Osteoblast (primary cell): ENCODE measurements around the gene INPP4B. TPM values are rescaled to one million over a fixed set of nuclear protein-coding genes. Genes with fewer than 3 reads are reported as not detected.
A peak's percentile ranks its signal among the peaks of the same experiment; 100 is the strongest.

Source experiments
- DNase-seq: peaks from one replicate; pipeline ENCODE4 v3.0.0; 2011; ENCODE audit warnings: low spot score, mixed read lengths; ENCODE audit not compliant: insufficient read length; ENCODE audit errors: missing footprints
- H2AFZ ChIP-seq: 2 replicates; pipeline ENCODE4 v1.6.0; 2011; ENCODE audit warnings: mild to moderate bottlenecking, low read length
- H3K27ac ChIP-seq: 2 replicates; pipeline ENCODE4 v1.5.1; 2011; ENCODE audit warnings: mild to moderate bottlenecking, low read depth, low read length, moderate library complexity
- H3K27me3 ChIP-seq: 2 replicates; pipeline ENCODE4 v1.6.0; 2012; ENCODE audit warnings: mild to moderate bottlenecking, control low read depth, inconsistent platforms, low read length, moderate library complexity; ENCODE audit not compliant: insufficient read depth
- H3K36me3 ChIP-seq: 2 replicates; pipeline ENCODE4 v1.5.1; 2011; ENCODE audit warnings: mild to moderate bottlenecking, low read length, control low read depth, moderate library complexity; ENCODE audit not compliant: insufficient read depth
- H3K4me1 ChIP-seq: 2 replicates; pipeline ENCODE4 v1.5.1; 2011; ENCODE audit warnings: mild to moderate bottlenecking, low read length, control low read depth, moderate library complexity; ENCODE audit not compliant: insufficient read depth
- H3K4me2 ChIP-seq: 2 replicates; pipeline ENCODE4 v1.6.0; 2011; ENCODE audit warnings: mild to moderate bottlenecking, low read length; ENCODE audit not compliant: insufficient read depth
- H3K4me3 ChIP-seq: fragments of 200-600 bp; sonication (generic); 3 replicates; pipeline ENCODE4 v1.5.1; 2012; ENCODE audit warnings: mild to moderate bottlenecking, low read length, inconsistent platforms; ENCODE audit not compliant: insufficient read depth
- H3K79me2 ChIP-seq: 2 replicates; pipeline ENCODE4 v1.6.0; 2012; ENCODE audit warnings: mild to moderate bottlenecking, low read length, control low read depth, inconsistent platforms; ENCODE audit not compliant: insufficient read depth
- H3K9me3 ChIP-seq: 2 replicates; pipeline ENCODE4 v1.5.1; 2011; ENCODE audit warnings: low read depth, low read length, control low read depth
- H4K20me1 ChIP-seq: 2 replicates; pipeline ENCODE4 v1.6.0; 2012; ENCODE audit warnings: mild to moderate bottlenecking, low read length, control low read depth; ENCODE audit not compliant: insufficient read depth
- total RNA-seq: library from RNA; depleted of rRNA; stranded (reverse); fragments of >200 nt; gene quantifications from 2 replicates; pipeline ENCODE4 v1.2.3, GENCODE V29; 2012
- TF ChIP-seq, protein P1 (sequence below): IDR thresholded peaks from 2 replicates; pipeline ENCODE4 v1.5.1; 2011; ENCODE audit warnings: mild to moderate bottlenecking, low read depth, low read length, moderate library complexity; ENCODE audit errors: extremely low read depth

Gene INPP4B
- total RNA-seq, 1 donor, result 11.6 TPM

DNA sequence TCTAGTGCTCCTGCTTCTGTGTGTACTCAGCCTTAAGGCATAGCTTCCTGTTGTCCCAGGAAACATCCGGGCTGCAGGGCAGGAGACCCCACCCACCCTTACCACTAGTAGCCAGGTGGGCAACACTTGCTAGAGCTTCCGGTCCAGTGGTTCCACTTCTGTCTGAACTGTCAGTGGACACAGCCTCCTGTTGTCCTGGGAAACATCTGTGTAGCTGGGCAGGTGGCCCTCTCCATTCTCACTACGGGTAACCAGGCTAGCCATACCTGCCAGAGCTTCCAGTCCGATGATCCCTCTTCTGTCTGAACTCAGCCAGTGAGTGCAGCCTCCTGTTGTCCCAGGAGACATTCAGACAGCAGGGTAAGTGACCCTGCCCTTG lies 372.2 kb downstream of the INPP4B start:
- H3K27ac ChIP-seq, result no peak overlapping the region
- no peak for DNase-seq
- no peaks in the 10 kb centered on the region for H4K20me1 ChIP-seq
- no peak overlapping the region for H3K4me2 ChIP-seq
- peaks cover 3% of the 10 kb centered on the region for H3K4me1 ChIP-seq
- H3K9me3 ChIP-seq, result no peaks in the 10 kb centered on the region
- H3K79me2 ChIP-seq, result no peaks in the 10 kb centered on the region
- peak overlapping the region; percentile 0 for H2AFZ ChIP-seq
- H3K4me3 ChIP-seq, result no peak overlapping the region
- H3K36me3 ChIP-seq, result no peaks in the 10 kb centered on the region
- no peaks in the 10 kb centered on the region for H3K27me3 ChIP-seq
- TF ChIP-seq, protein P1, sequence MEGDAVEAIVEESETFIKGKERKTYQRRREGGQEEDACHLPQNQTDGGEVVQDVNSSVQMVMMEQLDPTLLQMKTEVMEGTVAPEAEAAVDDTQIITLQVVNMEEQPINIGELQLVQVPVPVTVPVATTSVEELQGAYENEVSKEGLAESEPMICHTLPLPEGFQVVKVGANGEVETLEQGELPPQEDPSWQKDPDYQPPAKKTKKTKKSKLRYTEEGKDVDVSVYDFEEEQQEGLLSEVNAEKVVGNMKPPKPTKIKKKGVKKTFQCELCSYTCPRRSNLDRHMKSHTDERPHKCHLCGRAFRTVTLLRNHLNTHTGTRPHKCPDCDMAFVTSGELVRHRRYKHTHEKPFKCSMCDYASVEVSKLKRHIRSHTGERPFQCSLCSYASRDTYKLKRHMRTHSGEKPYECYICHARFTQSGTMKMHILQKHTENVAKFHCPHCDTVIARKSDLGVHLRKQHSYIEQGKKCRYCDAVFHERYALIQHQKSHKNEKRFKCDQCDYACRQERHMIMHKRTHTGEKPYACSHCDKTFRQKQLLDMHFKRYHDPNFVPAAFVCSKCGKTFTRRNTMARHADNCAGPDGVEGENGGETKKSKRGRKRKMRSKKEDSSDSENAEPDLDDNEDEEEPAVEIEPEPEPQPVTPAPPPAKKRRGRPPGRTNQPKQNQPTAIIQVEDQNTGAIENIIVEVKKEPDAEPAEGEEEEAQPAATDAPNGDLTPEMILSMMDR, result no peak

DNA sequence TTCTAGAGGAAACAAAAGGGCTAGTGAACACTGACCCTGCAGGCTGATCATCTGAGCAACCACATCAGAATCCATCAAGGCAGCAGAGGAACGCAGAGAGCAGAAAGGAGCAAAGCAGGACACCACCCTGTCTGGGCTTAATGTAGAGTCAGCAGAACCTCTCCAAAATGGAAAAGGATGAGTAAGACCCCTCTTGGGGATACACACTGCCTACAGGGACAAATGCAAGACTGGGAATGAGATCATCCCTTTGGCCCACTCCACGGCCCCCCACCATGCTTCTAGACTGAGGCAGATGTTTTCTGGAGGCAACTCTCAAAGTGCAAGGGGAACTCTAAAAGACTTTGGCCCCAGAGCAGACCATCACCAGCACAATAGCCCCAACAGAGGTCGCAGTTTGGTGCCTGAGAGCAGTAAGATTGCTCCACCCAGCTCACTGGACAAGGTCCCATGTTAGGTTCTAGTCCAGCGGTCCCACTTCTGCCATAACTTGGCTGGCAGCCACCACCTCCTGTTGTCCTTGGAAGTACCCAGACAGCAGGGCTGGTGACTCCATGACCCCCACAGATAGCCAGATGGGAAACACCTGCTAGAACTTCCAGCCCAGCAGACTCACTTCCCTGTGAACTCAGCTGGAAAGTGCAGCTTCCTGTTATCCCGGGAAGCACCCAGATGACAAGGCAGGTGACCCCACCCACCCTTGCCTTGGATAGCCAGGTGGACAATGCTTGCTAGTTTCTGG lies 372.7 kb downstream of the INPP4B start:
- H3K79me2 ChIP-seq, result no peaks in the 10 kb centered on the region
- DNase-seq, result no peak
- no peak overlapping the region for H2AFZ ChIP-seq
- TF ChIP-seq, protein P1, result no peak
- no peaks in the 10 kb centered on the region for H3K27me3 ChIP-seq
- no peak overlapping the region for H3K27ac ChIP-seq
- no peaks in the 10 kb centered on the region for H4K20me1 ChIP-seq
- no peak overlapping the region for H3K4me2 ChIP-seq
- H3K4me3 ChIP-seq, result no peak overlapping the region
- H3K4me1 ChIP-seq, result peaks cover 3% of the 10 kb centered on the region
- H3K36me3 ChIP-seq, result no peaks in the 10 kb centered on the region
- H3K9me3 ChIP-seq, result no peaks in the 10 kb centered on the region

DNA sequence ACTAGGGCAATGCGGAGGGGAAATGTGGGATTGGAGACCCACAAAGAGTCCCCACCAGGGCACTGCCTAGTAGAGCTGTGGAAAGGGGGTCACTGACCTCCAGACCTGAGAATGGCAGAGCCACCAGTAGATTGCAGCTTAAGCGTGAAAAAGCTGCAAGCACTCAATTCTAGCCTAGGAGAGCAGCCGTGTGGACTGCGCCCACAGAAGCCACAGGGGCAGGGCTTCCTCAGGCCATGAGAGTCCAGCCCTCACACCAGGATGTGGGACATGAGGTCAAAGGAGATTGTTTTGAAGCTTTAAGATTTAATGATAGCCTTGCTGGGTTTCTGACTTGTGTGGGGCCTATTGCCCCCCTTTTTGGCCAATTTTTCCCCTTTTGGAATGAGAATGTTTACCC lies 379.0 kb downstream of the INPP4B start:
- Histone ChIP-seq H3K36me3 (no peaks in the 10 kb centered on the region), H3K4me2 (no peak overlapping the region), H3K4me3 (no peak overlapping the region), H3K79me2 (no peaks in the 10 kb centered on the region), H3K4me1 (no peaks in the 10 kb centered on the region), H2AFZ (no peak overlapping the region), H3K27ac (no peak overlapping the region), H4K20me1 (no peaks in the 10 kb centered on the region), H3K9me3 (no peaks in the 10 kb centered on the region), H3K27me3 (no peaks in the 10 kb centered on the region)
- TF ChIP-seq, protein P1, result no peak
- no peak for DNase-seq

DNA sequence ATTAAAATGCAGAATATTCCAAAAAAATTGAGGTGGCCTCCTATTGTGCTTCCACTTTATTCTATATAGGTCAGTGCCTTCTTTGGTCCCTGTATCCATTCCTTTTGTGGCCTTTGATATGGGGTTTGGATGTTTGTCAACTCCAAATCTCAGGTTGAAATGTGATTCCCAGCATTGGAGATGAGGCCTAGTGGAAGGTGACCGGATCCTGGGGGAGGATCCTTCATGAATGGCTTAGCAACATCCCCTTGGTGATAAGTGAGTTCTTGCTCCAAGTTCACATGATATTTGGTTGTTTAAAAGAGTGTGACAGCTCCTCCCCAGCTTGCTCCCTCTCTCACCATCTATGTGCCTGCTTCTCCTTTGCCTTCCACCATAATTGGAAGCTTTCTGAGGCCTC lies 380.6 kb downstream of the INPP4B start:
- Histone ChIP-seq H3K79me2 (no peaks in the 10 kb centered on the region), H4K20me1 (no peaks in the 10 kb centered on the region), H3K4me1 (no peaks in the 10 kb centered on the region), H3K36me3 (no peaks in the 10 kb centered on the region), H3K9me3 (no peaks in the 10 kb centered on the region), H3K27me3 (no peaks in the 10 kb centered on the region), H3K27ac (no peak overlapping the region), H3K4me2 (no peak overlapping the region), H3K4me3 (no peak overlapping the region), H2AFZ (no peak overlapping the region)
- TF ChIP-seq, protein P1, result no peak
- DNase-seq, result no peak
